OCI-LY3 (cell line): ENCODE results near the gene LRRC8D.

Experiments
- EZH2phosphoT487 ChIP-seq: fragments of 200-600 bp; shearing (Covaris generic); IDR thresholded peaks from 2 replicates; pipeline ENCODE4 v1.6.1; 2018; ENCODE audit warnings: antibody characterized with exemption, mixed run types, low read depth
- TF ChIP-seq, protein P1 (sequence below): fragments of 200-600, 300-600 bp; sonication (generic); IDR thresholded peaks from 2 replicates; pipeline ENCODE4 v1.5.1; 2014; ENCODE audit warnings: antibody characterized with exemption, low read length, low read depth

DNA sequence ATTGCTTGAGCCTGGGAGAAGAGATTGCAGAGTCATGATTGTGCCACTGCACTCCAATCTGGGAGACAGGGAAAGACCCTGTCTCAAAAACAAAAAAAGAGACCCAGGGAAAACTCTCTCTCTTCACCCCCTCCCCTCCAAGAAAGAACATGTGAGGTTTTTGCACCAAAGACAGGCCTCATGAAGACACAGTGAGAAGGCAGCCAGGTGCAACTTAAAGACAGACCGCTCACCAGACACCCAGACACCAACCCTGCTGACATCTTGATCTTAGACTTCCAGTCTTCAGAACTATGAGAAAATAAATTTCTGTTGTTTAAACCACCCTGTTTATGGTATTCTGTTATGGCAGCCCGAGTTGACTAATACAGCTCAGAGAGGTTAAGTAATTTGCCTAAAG is 13.3 kb upstream of the LRRC8D start:
- TF ChIP-seq, protein P1, sequence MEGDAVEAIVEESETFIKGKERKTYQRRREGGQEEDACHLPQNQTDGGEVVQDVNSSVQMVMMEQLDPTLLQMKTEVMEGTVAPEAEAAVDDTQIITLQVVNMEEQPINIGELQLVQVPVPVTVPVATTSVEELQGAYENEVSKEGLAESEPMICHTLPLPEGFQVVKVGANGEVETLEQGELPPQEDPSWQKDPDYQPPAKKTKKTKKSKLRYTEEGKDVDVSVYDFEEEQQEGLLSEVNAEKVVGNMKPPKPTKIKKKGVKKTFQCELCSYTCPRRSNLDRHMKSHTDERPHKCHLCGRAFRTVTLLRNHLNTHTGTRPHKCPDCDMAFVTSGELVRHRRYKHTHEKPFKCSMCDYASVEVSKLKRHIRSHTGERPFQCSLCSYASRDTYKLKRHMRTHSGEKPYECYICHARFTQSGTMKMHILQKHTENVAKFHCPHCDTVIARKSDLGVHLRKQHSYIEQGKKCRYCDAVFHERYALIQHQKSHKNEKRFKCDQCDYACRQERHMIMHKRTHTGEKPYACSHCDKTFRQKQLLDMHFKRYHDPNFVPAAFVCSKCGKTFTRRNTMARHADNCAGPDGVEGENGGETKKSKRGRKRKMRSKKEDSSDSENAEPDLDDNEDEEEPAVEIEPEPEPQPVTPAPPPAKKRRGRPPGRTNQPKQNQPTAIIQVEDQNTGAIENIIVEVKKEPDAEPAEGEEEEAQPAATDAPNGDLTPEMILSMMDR = no peak
- no peak for TF ChIP-seq EZH2phosphoT487
